ENCODE results near the gene PRAC1.

Gene PRAC1

DNA sequence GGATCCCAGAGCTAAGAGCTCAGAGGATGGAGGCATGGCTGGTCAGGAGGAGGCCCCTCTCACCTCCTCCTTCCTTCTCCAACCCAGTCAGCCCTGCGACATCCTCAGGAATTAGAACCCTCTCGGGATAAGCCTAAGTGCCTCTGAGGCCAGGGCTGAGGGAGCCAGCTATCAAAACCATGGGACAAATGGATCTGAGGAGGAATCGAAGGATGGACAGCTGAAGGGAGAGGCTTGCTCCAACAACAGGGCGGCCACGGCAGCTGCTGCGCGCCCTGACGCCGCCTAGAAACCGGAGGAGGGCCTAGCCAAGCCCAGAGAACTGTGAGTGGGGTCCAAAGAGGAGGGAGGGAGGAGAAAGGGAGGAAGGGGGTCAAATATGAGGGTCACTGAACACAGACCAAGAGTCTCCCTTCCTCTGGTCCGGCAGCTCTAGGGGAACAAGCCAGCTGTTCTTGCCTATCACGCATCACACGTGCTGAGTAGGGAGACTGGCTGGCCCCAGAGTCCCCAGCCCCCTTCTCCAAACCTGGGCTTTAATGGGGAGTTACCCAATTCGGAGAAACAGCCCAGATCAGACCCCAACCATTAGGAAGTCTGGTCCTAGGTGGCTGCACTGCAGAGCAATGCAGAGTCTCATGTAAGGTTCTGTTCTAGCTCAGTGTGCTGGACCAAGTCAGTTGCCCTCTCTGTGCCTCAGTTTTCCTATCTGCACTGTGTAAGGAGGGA, 12.2 kb upstream of the PRAC1 start:
- no peak for DNase-seq (ENCODE audit: extremely low read depth, low read depth)
- no peak for TF ChIP-seq CTCF (IDR thresholded peaks at IDR 0.05; ENCODE audit: low read depth, low read length)

DNA sequence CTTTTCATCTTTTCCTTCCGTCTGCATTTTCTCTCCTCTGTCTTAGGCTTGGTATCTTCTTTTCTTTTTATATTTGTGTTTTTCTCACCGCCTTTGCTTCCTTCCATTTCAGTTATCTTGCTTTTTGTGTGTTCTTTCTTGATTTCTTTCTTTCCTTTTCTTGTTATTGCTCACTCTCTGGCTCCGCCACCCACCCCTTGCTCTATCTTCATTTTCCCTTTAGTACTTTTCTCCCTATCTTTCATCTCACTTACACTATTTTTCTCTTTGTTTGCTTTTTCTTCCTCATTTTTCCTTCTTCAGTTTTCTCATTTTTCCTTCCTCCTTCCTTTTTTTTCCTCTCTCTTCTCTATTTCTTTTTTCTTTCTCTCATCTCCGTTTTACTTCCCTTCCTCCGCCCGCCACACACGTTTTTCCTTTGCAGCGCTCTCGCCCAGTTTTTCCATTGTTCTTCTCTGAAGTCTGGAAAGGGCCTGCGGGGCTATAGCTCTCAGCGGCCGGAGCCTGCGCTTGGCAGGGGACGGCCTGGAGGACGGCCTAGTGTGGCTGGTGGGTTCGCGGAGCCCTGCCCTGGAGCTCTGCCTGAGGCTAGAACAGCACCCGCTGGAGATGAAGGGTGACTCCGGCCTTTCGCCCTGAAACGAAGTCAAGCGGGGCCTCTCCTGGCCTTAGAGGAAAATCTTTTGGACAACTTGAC, 11.5 kb upstream of the PRAC1 start:
- no peak for DNase-seq (ENCODE audit: extremely low read depth, low read depth)
- no peak for TF ChIP-seq CTCF (IDR thresholded peaks at IDR 0.05; ENCODE audit: low read depth, low read length)

- no peak for DNase-seq (ENCODE audit: extremely low read depth, low read depth)
- TF ChIP-seq CTCF (IDR thresholded peaks at IDR 0.05; ENCODE audit: low read depth, low read length), result no peak
These were observed 10.6 kb upstream of the PRAC1 start for GRCh38 chr17:48732688-48733629.

GRCh38 chr17:48731355-48731754, 9.0 kb upstream of the PRAC1 start:
- no peak for DNase-seq (ENCODE audit: extremely low read depth, low read depth)
- no peak for TF ChIP-seq CTCF (IDR thresholded peaks at IDR 0.05; ENCODE audit: low read depth, low read length)

- no peak for TF ChIP-seq CTCF (IDR thresholded peaks at IDR 0.05; ENCODE audit: low read depth, low read length)
- DNase-seq (ENCODE audit: extremely low read depth, low read depth), result no peak
These were observed 7.9 kb upstream of the PRAC1 start for GRCh38 chr17:48730240-48730550.

GRCh38 chr17:48729335-48730239, 7.3 kb upstream of the PRAC1 start:
- DNase-seq (ENCODE audit: extremely low read depth, low read depth), result no peak
- no peak for TF ChIP-seq CTCF (IDR thresholded peaks at IDR 0.05; ENCODE audit: low read depth, low read length)

Measured in AG09319 (cell line).